Neural progenitor cell (in vitro differentiated cells): Measurements from ENCODE around the gene PLA2G1B.

Source experiments
- CTCF ChIP-seq: fragments of 200-600 bp; sonication (generic); IDR thresholded peaks from 2 replicates; pipeline ENCODE4 v1.5.1; 2017; ENCODE audit warnings: antibody characterized with exemption, mild to moderate bottlenecking
- EZH2 ChIP-seq: fragments of 200-600 bp; sonication (generic); IDR thresholded peaks from 2 replicates; pipeline ENCODE4 v1.6.1; 2017; ENCODE audit warnings: antibody characterized with exemption, mild to moderate bottlenecking, moderate library complexity

DNA sequence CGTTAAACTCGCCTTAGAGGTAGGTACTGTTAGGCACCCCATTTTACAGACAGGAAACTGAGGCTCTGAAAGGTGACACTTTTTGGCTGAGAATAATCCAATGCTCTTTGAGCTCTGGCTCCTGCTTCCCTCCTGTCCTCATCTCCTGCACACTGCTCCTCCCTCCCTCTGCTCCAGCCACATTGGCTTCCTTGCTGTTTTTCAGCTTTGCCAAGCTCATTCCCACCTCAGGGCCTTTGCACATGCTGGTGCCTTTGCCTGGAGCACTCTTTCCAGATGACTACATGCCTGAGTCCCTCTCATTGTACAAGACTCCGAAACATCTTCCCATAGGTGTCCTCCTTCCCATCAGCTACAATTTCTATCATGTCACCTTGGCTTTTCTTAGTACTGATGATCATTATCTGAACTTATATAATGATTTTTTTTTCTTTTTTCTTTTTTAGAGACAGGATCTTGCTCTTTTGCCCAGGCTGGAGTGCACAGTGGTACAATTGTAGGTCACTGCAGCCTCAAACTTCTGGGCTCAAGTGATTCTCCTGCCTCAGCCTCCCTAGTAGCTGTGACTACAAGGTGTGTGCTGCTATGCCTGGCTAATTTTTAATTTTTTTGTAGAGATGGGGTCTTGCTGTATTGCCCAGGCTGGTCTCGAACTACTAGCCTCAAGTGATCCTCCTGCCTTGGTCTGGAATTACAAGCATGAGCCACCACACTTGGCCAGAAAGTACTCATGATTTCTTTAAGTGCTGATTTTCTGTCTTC is 26.2 kb upstream of the PLA2G1B start:
- no peak for TF ChIP-seq CTCF
- TF ChIP-seq EZH2 = no peak
